Mucosa of rectum (tissue), 2 donors: ENCODE results near the gene OR4K13.

Experiments
- H3K27ac ChIP-seq, 2 donors: one replicate each; pipeline ENCODE4 v1.7.0; 2013; ENCODE audit warnings: inconsistent platforms in 2 of 2, low read depth in 2 of 2, low read length in 2 of 2
- H3K27me3 ChIP-seq, 2 donors: one replicate each; pipeline ENCODE4 v1.7.0; 2013; ENCODE audit warnings: low read length in 2 of 2; ENCODE audit not compliant: control insufficient read depth in 2 of 2, insufficient read depth in 2 of 2
- H3K36me3 ChIP-seq, 2 donors: one replicate each; pipeline ENCODE4 v1.7.0; 2013; ENCODE audit warnings: low read length in 2 of 2; ENCODE audit not compliant: control insufficient read depth in 2 of 2, insufficient read depth in 2 of 2
- H3K4me1 ChIP-seq, 2 donors: one replicate each; pipeline ENCODE4 v1.7.0; 2013; ENCODE audit warnings: low read length in 2 of 2, mild to moderate bottlenecking in 1 of 2; ENCODE audit not compliant: control insufficient read depth in 2 of 2, insufficient read depth in 2 of 2
- H3K4me3 ChIP-seq, 2 donors: one replicate each; pipeline ENCODE4 v1.7.0; 2013; ENCODE audit warnings: low read length in 2 of 2
- H3K9ac ChIP-seq, 2 donors: one replicate each; pipeline ENCODE4 v1.7.0; 2013; ENCODE audit warnings: low read length in 2 of 2, low read depth in 1 of 2, mild to moderate bottlenecking in 1 of 2
- H3K9me3 ChIP-seq, 2 donors: one replicate each; pipeline ENCODE4 v1.7.0; 2013; ENCODE audit warnings: low read length in 2 of 2; ENCODE audit not compliant: control insufficient read depth in 2 of 2
- donor health status: healthy.
- donor health status: Normal muscosa, but diverticular disease.

OR4K13 gene

DNA sequence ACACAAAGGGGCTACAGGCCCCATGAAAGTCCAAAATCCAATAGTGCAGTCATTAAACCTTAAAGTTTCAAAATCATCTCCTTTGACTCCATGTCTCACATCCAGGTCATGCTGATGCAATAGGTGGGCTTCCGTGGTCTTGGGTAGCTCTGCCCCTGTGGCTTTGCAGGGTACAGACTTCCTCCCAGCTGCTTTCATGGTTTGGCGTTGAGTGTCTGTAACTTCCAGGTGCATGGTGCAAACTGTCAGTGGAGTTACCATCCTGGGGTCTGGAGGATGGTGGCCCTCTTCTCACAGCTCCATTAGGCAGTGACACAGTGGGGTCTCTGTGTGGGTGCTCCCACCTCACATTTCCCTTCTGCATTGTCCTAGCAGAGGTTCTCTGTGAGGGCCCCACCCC is 42.4 kb downstream of the OR4K13 start:
- Histone ChIP-seq H3K9ac (no peak overlapping the region), H3K9me3 (peaks cover 4 to 8% of the 10 kb centered on the region in 2 donors), H3K27me3 (no peaks in the 10 kb centered on the region), H3K36me3 (no peaks in the 10 kb centered on the region), H3K4me3 (no peak overlapping the region), H3K27ac (no peak overlapping the region), H3K4me1 (no peaks in the 10 kb centered on the region)
